Fibroblast of villous mesenchyme (primary cell): ENCODE results near the gene ELMOD3. TPM values are rescaled to one million over a fixed set of nuclear protein-coding genes. Genes with fewer than 3 reads are reported as not detected.

ENCODE experiments used
- DNase-seq: peaks from one replicate; pipeline ENCODE4 v3.0.0-alpha.2; 2010; ENCODE audit warnings: low read depth
- H3K4me3 ChIP-seq: 2 replicates; pipeline ENCODE4 v1.5.1; 2011; ENCODE audit warnings: low read depth, mild to moderate bottlenecking, low read length
- total RNA-seq: library from RNA; depleted of rRNA; stranded (reverse); fragments of >200 nt; gene quantifications from 2 replicates; pipeline ENCODE4 v1.2.3, GENCODE V29; 2012
- TF ChIP-seq, protein P1 (sequence below): IDR thresholded peaks from 2 replicates; pipeline ENCODE4 v1.5.1; 2012; ENCODE audit warnings: low read depth, mild to moderate bottlenecking, low read length; ENCODE audit not compliant: insufficient read depth

Gene ELMOD3
- total RNA-seq, 1 donor: 19.4 TPM

DNA sequence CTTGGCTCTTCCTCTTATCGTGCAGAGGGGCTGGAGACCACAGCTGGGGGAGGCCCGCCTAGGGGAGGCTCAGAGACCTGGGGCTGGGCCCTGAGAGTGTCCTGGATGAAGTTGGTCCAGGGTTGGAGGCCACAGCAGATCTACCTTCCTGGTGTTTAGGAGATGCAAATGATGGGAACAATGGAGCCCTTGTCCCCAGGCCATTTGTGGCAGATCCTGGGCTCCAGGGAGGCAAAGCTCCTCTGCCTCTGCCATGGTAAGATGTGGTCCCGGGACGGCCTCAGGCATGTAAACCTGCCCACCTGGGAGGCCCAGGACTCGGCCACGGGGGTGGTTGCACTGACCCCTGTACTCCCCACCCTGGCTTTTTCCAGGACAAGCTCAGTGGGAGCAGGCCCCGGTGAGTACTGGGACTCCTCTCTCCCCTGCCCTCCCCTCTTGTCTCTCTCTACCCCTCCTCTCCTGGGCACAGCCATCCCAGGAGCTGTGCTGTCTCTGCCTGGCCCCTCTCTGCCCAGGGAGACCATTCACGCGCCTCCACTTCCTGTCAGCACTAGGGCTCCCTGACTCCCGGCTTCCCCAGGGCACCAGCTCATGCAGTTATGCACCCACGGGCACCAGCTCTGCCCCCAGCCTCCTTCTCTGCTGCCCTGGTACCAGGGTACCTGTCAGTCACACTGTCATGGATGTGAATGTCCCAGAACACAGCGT, 74.8 kb downstream of the ELMOD3 start:
- TF ChIP-seq, protein P1, sequence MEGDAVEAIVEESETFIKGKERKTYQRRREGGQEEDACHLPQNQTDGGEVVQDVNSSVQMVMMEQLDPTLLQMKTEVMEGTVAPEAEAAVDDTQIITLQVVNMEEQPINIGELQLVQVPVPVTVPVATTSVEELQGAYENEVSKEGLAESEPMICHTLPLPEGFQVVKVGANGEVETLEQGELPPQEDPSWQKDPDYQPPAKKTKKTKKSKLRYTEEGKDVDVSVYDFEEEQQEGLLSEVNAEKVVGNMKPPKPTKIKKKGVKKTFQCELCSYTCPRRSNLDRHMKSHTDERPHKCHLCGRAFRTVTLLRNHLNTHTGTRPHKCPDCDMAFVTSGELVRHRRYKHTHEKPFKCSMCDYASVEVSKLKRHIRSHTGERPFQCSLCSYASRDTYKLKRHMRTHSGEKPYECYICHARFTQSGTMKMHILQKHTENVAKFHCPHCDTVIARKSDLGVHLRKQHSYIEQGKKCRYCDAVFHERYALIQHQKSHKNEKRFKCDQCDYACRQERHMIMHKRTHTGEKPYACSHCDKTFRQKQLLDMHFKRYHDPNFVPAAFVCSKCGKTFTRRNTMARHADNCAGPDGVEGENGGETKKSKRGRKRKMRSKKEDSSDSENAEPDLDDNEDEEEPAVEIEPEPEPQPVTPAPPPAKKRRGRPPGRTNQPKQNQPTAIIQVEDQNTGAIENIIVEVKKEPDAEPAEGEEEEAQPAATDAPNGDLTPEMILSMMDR: no peak
- no peak overlapping the region for H3K4me3 ChIP-seq
- DNase-seq: no peak

DNA sequence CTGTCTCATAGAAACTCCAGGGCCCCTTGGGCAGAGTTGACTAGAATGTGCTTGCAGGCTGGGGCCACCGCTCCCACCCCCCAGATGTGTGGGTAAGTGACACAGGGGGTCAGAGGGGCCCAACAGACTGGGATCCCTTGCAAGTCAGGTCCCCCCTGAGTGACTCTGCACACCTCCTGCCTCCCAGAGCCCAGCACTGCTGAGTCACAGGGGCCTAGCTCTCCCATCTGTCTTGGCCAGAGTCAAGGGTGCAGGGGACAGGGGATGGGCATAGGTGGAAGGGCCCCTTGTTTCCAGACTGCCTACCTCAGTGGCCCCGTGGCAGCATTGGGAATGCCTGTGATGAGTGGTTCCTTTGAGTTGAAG, 75.3 kb downstream of the ELMOD3 start:
- DNase-seq: no peak
- no peak overlapping the region for H3K4me3 ChIP-seq
- TF ChIP-seq, protein P1: no peak

DNA sequence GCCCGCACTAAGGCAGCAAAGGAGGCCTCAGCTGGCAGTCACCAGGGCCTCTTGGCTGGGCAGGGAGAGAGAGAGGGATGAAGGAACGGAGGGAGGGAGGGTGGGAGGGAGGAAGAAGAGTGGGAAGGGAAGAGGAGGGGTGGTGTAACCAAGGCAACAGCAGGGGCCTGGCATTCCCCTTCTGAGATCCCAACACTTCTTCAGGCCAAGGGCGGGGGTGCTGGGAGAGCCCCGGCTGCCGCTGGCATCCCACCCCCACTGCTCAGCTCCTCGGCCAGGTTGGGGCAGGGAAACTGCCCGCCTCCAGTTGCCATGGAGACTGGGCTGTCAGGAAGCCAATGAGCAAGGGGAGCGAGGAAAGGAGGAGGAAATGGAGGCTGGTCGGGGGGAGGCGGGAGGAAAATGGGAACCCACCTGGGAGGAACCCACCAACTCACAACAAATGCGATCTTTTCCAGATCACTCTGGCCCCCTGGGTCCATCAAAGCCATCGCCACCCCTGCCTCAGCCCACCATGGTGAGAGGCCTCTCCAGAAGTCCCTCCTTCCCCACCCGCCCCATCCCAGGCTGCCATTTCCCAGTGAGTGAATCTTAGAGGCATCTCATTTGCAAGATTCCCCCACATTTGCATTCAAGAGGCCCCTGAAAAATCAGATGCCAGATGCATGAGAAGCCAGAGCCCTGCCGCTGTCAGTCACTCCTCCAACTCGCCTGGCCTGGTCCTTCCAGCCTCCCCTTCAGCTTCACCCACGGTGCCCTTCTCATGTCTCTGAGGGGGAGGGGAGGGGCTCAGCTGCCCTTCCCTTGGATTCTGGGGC, 76.4 kb downstream of the ELMOD3 start:
- no peak for DNase-seq
- TF ChIP-seq, protein P1: no peak
- H3K4me3 ChIP-seq: no peak overlapping the region

DNA sequence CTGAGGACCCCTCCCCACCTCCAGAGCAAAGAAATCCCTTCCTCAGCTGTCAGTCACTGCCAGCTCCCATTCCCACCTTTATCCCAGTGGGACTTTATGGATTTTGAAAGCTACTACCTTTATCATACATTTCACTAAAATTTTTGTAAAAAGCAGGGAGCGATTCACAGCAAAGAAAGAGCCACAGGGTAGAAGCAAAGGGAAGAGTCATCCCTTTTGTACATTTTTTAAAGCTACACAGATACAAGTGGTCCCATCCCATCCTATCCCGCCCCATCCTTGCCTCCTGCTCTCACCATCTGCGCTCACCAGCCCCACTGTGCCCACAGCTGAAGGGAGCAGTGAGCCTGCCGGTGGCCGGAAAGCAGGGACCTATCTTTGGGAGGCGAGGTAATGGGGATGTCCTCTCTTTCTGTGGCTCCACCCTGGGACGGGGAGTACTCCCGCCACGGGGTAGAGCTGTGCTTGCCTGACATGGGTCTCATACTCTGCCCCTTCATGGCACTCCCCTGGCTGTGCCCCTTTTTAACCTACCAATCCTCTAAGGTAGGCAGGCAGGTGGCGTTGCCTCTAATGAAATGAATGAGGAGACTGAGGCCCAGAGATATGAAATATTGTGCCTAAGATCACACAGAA, 77.1 kb downstream of the ELMOD3 start:
- no peak overlapping the region for H3K4me3 ChIP-seq

DNA sequence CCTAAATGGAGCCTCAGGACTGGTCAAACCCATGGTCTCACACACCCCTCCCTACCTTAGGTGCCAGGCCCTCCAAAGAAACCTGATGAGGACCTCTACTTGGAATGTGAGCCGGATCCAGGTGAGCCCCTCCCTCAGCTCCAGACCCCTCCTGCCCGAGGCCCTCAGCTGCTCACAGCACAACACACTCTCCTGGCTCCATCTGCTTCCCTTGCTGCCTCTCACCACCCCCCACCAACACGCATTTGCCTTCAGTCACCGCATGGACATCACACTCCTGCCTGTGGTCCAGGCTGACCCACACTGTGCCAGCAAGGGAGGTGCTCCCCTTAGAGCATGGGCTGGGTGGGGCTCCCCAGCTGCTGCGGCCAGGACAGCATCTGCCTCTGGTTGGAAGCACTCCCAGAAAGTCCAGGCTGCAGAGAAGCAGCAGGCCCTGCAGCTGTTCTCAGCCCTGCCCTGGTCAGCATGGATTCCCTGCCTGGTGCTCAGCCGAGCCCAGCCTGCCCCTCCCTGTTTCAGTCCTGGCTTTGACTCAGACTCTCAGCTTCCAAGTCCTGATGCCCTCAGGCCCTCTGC, 79.0 kb downstream of the ELMOD3 start:
- peak; percentile 98 for DNase-seq
- TF ChIP-seq, protein P1: no peak
- H3K4me3 ChIP-seq: no peak overlapping the region

More for the DNA sequence above, 77.1 kb downstream of the ELMOD3 start:
- TF ChIP-seq, protein P1: no peak
- DNase-seq: no peak

DNA sequence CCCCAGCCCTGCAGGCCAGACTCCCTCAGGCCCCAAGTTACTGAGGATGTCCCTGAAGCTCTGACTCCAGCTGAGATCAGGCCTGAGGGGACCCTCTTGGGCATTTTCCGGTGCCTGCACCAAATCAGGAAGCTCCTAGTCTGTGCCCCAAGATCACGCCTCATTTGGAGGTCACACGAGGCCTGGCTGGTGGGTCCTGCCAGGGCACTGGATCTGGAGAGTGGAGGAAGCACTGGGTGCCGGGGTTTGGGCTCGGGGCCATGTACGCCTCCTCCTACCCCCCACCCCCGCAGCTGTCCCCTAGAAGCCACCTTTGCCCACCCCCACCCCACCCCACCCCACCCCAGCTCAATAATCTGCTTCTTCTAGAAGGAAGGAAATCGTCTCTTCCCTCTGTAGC, 80.1 kb downstream of the ELMOD3 start:
- DNase-seq: no peak
- TF ChIP-seq, protein P1: no peak
- no peak overlapping the region for H3K4me3 ChIP-seq
